Measurements from ENCODE around the gene PTPN4.

PTPN4 gene

DNA sequence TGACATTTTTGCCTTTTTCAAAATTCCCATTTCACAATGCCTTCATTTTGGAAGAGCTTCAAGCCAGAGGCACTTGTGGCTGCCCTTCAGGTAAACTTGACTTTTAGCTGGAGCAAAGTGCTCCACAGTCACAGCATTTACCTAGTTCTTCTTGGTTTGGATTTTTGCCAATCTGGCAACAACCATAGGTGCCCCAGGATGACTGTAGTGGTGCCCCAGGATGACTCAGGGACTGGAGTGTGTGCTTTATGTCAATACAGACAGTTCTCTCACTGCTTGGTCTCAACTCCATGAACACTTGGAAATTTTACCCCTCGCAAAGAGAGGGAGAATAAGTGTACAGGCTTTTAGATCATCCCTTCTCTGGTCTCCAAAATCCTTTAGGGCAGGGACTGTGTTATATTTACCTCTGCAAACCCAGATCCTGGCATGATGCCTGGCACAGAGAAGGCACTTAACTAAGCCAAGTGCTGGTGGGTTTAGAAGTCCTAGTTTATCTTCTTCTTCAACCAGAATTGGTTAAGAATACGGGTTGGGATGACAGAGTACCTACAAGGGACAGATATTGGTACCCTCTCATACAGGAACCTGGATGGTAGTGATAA is 15.3 kb upstream of the PTPN4 start:
- TF ChIP-seq, protein P1, sequence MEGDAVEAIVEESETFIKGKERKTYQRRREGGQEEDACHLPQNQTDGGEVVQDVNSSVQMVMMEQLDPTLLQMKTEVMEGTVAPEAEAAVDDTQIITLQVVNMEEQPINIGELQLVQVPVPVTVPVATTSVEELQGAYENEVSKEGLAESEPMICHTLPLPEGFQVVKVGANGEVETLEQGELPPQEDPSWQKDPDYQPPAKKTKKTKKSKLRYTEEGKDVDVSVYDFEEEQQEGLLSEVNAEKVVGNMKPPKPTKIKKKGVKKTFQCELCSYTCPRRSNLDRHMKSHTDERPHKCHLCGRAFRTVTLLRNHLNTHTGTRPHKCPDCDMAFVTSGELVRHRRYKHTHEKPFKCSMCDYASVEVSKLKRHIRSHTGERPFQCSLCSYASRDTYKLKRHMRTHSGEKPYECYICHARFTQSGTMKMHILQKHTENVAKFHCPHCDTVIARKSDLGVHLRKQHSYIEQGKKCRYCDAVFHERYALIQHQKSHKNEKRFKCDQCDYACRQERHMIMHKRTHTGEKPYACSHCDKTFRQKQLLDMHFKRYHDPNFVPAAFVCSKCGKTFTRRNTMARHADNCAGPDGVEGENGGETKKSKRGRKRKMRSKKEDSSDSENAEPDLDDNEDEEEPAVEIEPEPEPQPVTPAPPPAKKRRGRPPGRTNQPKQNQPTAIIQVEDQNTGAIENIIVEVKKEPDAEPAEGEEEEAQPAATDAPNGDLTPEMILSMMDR (IDR thresholded peaks at IDR 0.05; ENCODE audit: low read depth, low read length, missing control alignments), result no peak
- no peak overlapping the region for H3K4me3 ChIP-seq (ENCODE audit: low read depth, low read length)
- no peak for DNase-seq (ENCODE audit: low read depth)

DNA sequence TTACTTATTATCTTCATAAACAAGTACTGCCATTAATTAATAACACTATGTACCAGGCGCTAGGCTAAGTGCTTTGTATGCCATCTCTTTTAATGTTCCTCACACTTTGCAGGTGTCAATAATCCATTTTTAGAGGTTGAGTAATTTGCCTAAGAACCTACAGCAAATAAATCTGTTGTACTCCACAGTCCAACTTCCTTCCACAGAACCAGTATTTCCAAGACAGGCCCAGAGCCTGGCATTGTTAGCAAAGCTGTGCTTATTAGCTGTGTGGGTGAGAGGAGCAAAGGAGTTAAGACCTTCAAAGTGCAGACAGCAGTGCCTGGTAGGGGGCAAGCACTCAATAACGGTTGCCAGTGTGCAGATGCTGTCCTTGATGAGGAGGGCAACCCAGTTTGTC is 14.2 kb upstream of the PTPN4 start:
- no peak overlapping the region for H3K4me3 ChIP-seq (ENCODE audit: low read depth, low read length)
- no peak for DNase-seq (ENCODE audit: low read depth)
- TF ChIP-seq, protein P1 (IDR thresholded peaks at IDR 0.05; ENCODE audit: low read depth, low read length, missing control alignments), result no peak

DNA sequence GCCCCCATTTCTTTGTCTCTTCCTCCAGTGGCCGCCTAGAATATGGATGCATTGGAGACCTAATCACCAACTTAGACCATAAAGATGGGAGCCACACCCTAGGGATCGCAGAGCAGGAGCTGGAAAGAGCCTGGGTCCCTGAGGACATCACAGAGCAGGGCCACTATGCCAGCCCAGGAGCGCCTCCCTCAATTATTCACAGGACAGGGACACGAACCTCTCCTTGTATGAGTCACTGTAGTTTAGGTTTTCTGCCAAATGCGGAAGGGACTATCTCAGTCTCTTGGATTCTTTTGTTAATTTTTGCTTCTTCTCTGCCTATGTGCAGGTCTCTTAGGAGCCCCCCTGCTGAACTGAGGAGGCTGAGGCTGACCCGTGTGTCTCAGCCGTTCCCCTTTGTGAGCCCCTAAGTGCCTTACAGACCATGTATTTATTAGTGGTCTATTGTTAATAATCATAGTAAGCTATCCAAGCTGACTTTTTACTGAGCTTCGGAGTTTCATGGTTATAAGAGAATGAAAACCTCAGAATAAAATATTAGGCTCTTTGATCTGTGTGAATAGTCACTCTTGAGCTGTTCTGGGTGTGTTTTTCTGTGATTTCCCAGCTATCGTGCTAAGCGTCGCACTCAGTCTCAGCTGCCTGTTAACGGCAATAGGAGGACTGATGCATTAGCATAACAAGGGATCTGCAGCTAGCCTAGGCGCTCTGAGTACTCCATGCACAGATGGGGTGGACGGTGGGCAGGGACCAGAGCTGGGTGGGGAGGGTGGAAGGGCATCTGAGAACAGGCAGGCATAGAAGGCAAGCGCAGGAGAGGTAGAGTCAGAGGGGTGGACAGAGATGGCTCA is 12.7 kb upstream of the PTPN4 start:
- DNase-seq (ENCODE audit: low read depth), result no peak
- H3K4me3 ChIP-seq (ENCODE audit: low read depth, low read length), result no peak overlapping the region
- TF ChIP-seq, protein P1 (IDR thresholded peaks at IDR 0.05; ENCODE audit: low read depth, low read length, missing control alignments), result no peak

DNA sequence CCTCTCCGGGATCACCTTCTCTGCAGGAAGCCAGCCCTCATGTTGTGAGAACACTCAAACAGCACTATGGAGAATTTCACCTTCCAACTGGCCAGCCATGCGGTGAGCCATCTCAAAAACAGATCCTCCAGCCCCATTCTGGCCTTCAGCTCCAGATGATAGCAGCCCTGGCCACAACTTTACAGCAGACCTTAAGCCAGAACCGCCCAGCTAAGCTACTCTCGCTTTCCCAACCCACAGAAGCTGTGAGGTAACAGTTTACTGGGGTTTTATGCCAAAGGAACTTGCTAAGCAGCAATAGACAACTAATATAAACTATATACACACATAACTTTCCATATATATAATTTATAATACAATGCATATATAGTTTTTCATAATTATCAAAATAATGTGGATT is 11.6 kb upstream of the PTPN4 start:
- TF ChIP-seq, protein P1 (IDR thresholded peaks at IDR 0.05; ENCODE audit: low read depth, low read length, missing control alignments), result no peak
- DNase-seq (ENCODE audit: low read depth), result no peak
- no peak overlapping the region for H3K4me3 ChIP-seq (ENCODE audit: low read depth, low read length)

DNA sequence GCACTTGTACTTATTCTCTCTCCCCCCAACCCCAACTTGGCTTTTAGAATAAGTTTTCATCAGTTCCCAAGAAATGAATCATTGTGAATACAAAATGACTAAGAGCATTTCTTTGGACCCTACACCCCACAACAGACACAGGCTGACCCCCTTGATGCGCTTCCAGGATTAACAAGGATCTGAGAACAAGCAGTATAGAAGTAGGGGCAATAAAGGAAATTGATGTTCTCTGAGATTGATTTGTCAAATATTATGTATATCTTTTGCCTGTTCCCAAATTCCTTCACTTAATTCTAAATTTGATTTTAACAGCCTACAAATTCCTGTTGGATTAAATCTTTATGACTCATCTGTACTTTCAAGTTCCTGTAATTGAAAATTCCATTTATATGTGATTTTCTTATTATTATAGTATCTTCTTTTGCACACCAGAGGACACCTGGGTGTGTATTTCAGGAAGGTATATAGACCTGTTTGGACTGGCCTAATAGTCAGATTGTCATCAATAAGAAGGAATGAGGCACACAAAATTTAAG is 10.2 kb upstream of the PTPN4 start:
- H3K4me3 ChIP-seq (ENCODE audit: low read depth, low read length), result no peak overlapping the region
- no peak for DNase-seq (ENCODE audit: low read depth)
- TF ChIP-seq, protein P1 (IDR thresholded peaks at IDR 0.05; ENCODE audit: low read depth, low read length, missing control alignments), result no peak

DNA sequence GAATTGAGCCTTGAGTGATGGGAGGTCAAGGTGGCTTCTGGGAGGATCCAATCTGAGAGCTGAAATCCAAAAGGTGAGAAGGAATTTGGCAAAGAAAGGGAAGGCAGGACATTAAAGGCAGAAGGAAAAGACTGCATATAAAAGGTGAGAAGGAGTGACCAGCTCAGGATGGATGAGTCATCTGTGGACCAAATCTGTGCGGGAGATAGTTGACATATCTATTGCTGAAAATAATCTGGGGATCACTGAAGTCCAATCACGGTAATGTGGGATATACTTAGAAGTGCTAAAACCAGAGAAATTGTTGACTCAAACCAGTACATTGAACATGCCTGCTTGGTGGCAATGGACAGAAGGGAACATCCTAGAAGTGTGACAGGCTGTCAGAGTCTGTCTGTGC is 8.0 kb upstream of the PTPN4 start:
- TF ChIP-seq, protein P1 (IDR thresholded peaks at IDR 0.05; ENCODE audit: low read depth, low read length, missing control alignments), result no peak
- no peak overlapping the region for H3K4me3 ChIP-seq (ENCODE audit: low read depth, low read length)
- no peak for DNase-seq (ENCODE audit: low read depth)
